Left ventricle myocardium inferior (tissue), 1 donor: ENCODE results near the gene ERMARD. TPM values are rescaled to one million over a fixed set of nuclear protein-coding genes. Genes with fewer than 3 reads are reported as not detected.

Source experiments
- DNase-seq: peaks from one replicate; pipeline ENCODE4 v3.0.0-alpha.2; 2020
- H3K27ac ChIP-seq: fragments of 200-600 bp; replicated peaks from 2 replicates; pipeline ENCODE4 v1.8.0; 2021
- H3K27me3 ChIP-seq: fragments of 200-600 bp; 2 replicates; pipeline ENCODE4 v1.8.0; 2021; ENCODE audit warnings: low read depth
- H3K36me3 ChIP-seq: fragments of 200-600 bp; 2 replicates; pipeline ENCODE4 v1.8.0; 2021
- H3K4me1 ChIP-seq: fragments of 200-600 bp; 2 replicates; pipeline ENCODE4 v1.8.0; 2021
- H3K4me3 ChIP-seq: fragments of 200-600 bp; 2 replicates; pipeline ENCODE4 v1.8.0; 2021; ENCODE audit warnings: mild to moderate bottlenecking, moderate library complexity
- H3K9me3 ChIP-seq: fragments of 200-600 bp; replicated peaks from 2 replicates; pipeline ENCODE4 v1.8.0; 2021
- CTCF ChIP-seq: fragments of 200-600 bp; IDR thresholded peaks from 2 replicates; pipeline ENCODE4 v1.8.0; 2021; ENCODE audit warnings: antibody characterized with exemption, mild to moderate bottlenecking, borderline replicate concordance
- intact Hi-C: fragments of 100-400 bp; cut with micrococcal nuclease; formaldehyde crosslinking; loops from one replicate; pipeline ENCODE4 v1.11.0; 2022
- total RNA-seq: library from RNA; stranded (reverse); fragmentation: NEBNext Ultra II Directional; extraction: Animal tissue kit (Norgen Biotek cat#: 25700); gene quantifications from one replicate; pipeline ENCODE4 v1.2.1, GENCODE V29; 2021
- donor health status: DM: no; HTN: yes; CAD: no; lungs with severe emphysema.

Gene ERMARD
- total RNA-seq, 1 donor from 2014 or later: 9.3 TPM

- TF ChIP-seq CTCF: no peak
- H3K4me1 ChIP-seq: no peaks in the 10 kb centered on the region
- DNase-seq: no peak
- H3K36me3 ChIP-seq: peaks cover 69% of the 10 kb centered on the region
- H3K9me3 ChIP-seq: no peaks in the 10 kb centered on the region
- H3K27me3 ChIP-seq: no peaks in the 10 kb centered on the region
- no peak overlapping the region for H3K4me3 ChIP-seq
- no peak overlapping the region for H3K27ac ChIP-seq
- intact Hi-C loops: no loop called here
These were observed 27.8 kb downstream of the ERMARD start for GRCh38 chr6:169779092-169779815.

DNA sequence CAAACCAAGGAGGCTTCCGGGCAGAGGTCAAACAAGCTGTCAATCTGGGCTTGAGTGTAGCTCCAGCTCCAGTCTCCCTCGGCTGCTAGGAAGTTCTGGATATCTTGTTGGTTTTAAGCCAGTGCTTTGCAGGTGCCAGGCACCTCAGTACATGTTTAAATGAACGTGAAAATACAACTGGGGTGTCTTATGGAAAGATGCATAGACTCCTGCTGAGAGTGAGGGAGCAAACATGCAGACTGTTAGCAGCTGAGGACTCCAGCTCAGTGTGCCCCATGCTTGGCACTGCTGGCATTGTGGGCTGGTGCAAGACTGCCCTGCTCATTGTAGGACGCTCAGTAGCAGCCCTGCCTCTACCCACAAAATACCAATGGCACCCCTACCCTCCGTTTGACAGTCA lies 28.5 kb downstream of the ERMARD start:
- peaks cover 63% of the 10 kb centered on the region for H3K36me3 ChIP-seq
- H3K4me3 ChIP-seq: no peak overlapping the region
- intact Hi-C loops: no loop called here
- no peak overlapping the region for H3K27ac ChIP-seq
- H3K9me3 ChIP-seq: no peaks in the 10 kb centered on the region
- H3K27me3 ChIP-seq: no peaks in the 10 kb centered on the region
- DNase-seq: no peak
- no peak for TF ChIP-seq CTCF
- H3K4me1 ChIP-seq: no peaks in the 10 kb centered on the region

GRCh38 chr6:169780571-169781091 lies 29.2 kb downstream of the ERMARD start:
- H3K4me3 ChIP-seq: no peak overlapping the region
- no peaks in the 10 kb centered on the region for H3K4me1 ChIP-seq
- DNase-seq: no peak
- H3K36me3 ChIP-seq: peaks cover 56% of the 10 kb centered on the region
- no peaks in the 10 kb centered on the region for H3K9me3 ChIP-seq
- no peaks in the 10 kb centered on the region for H3K27me3 ChIP-seq
- no peak for TF ChIP-seq CTCF
- H3K27ac ChIP-seq: no peak overlapping the region
- intact Hi-C loops: no loop called here

DNA sequence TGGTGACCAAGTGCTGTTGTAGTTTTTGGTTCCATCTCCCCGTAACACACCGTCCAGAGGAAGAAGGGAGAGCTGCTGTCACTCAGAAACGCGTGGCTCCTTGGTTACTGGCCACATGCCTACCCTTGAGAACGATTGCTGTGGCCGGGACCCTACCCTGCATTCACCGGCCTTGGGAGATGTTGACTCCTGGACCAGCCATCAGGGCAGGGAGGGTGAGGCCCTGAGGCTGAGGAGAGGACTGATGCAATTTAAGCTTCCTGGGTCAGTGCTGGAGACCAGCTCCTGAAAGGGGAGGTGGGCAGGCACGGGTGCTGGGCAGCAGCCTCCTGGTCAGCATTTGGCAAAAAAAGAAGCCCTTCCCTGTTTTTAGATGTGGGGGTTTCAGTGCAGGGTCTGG lies 31.5 kb downstream of the ERMARD start:
- intact Hi-C loops: no loop called here
- no peaks in the 10 kb centered on the region for H3K27me3 ChIP-seq
- no peak overlapping the region for H3K4me3 ChIP-seq
- no peak for DNase-seq
- TF ChIP-seq CTCF: no peak
- no peak overlapping the region for H3K27ac ChIP-seq
- H3K9me3 ChIP-seq: no peaks in the 10 kb centered on the region
- peaks cover 32% of the 10 kb centered on the region for H3K36me3 ChIP-seq
- H3K4me1 ChIP-seq: no peaks in the 10 kb centered on the region

GRCh38 chr6:169783401-169783800 lies 32.0 kb downstream of the ERMARD start:
- no peaks in the 10 kb centered on the region for H3K9me3 ChIP-seq
- H3K4me1 ChIP-seq: no peaks in the 10 kb centered on the region
- no peak for TF ChIP-seq CTCF
- H3K27ac ChIP-seq: no peak overlapping the region
- H3K36me3 ChIP-seq: peaks cover 31% of the 10 kb centered on the region
- intact Hi-C loops: no loop called here
- H3K27me3 ChIP-seq: no peaks in the 10 kb centered on the region
- H3K4me3 ChIP-seq: no peak overlapping the region
- no peak for DNase-seq
